Body of pancreas (tissue), 4 donors: Measurements from ENCODE around the gene KRT1.

ENCODE experiments used
- POLR2A ChIP-seq, 3 donors: fragments of 450-650 bp; IDR thresholded peaks; one replicate each; pipeline ENCODE4 v1.6.1; 2016; ENCODE audit warnings: antibody characterized with exemption in 3 of 3, mild to moderate bottlenecking in 2 of 3
- TF ChIP-seq, protein P1 (sequence below), 7 experiments: fragments of 450-650 bp in 4 of 7; fragments of 200-600 bp in 3 of 7; sonication (generic) in 3 of 7; IDR thresholded peaks; one replicate each; pipeline ENCODE4 v1.5.1; 2016 to 2019; ENCODE audit warnings: antibody characterized with exemption in 7 of 7

DNA sequence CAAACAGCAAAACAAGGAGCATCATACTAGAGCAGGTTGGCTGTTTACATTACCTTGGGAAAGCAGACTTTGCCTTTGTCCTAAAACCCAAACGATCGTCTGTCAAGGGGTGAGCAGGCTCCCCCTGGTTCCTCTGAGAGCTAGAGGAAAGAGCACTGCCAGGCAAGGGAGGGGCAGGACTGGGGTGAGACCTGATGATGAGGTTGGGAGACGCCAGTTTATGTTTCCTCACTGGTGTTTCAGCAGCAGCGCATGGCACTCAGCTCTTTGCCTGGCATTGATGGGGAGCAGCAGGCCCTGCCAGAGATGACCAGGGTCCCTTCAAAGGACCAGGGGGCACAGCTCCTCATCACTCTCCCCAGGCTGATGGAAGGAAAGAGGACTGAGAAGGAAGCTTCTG, 20.3 kb downstream of the KRT1 start:
- TF ChIP-seq, protein P1, sequence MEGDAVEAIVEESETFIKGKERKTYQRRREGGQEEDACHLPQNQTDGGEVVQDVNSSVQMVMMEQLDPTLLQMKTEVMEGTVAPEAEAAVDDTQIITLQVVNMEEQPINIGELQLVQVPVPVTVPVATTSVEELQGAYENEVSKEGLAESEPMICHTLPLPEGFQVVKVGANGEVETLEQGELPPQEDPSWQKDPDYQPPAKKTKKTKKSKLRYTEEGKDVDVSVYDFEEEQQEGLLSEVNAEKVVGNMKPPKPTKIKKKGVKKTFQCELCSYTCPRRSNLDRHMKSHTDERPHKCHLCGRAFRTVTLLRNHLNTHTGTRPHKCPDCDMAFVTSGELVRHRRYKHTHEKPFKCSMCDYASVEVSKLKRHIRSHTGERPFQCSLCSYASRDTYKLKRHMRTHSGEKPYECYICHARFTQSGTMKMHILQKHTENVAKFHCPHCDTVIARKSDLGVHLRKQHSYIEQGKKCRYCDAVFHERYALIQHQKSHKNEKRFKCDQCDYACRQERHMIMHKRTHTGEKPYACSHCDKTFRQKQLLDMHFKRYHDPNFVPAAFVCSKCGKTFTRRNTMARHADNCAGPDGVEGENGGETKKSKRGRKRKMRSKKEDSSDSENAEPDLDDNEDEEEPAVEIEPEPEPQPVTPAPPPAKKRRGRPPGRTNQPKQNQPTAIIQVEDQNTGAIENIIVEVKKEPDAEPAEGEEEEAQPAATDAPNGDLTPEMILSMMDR (IDR thresholded peaks at IDR 0.05): no peak
- TF ChIP-seq POLR2A (IDR thresholded peaks at IDR 0.05): no peak
